ENCODE measurements around the gene YAF2.
"Not testable (repeated sequence)": the region's sequence is repeated elsewhere in the genome, so short reads cannot be mapped to it uniquely, and the experiment has no call there.

The YAF2 gene

GRCh38 chr12:42252645-42253044 is 14.6 kb upstream of the YAF2 start:
- DNase-seq = not testable (repeated sequence)

GRCh38 chr12:42249033-42249432 is 11.0 kb upstream of the YAF2 start:
- DNase-seq = not testable (repeated sequence)

GRCh38 chr12:42240131-42240750 is 2.2 kb upstream of the YAF2 start:
- DNase-seq = no peak

GRCh38 chr12:42237853-42238239 is 202 bp downstream of the YAF2 start:
- no peak for DNase-seq

- DNase-seq = peak; percentile 91
Measured at GRCh38 chr12:42237052-42237852, 796 bp downstream of the YAF2 start.

GRCh38 chr12:42236017-42236416 is 2.0 kb downstream of the YAF2 start:
- DNase-seq = no peak

- no peak for DNase-seq
Measured at GRCh38 chr12:42235426-42235825, 2.6 kb downstream of the YAF2 start.

GRCh38 chr12:42234970-42235369 is 3.1 kb downstream of the YAF2 start:
- DNase-seq = no peak

GRCh38 chr12:42227525-42227924 is 10.5 kb downstream of the YAF2 start:
- not testable (repeated sequence) for DNase-seq

GRCh38 chr12:42224501-42224900 is 13.5 kb downstream of the YAF2 start:
- not testable (repeated sequence) for DNase-seq

- DNase-seq = no peak
Measured at GRCh38 chr12:42222724-42223123, 15.3 kb downstream of the YAF2 start.

GRCh38 chr12:42221726-42222125 is 16.3 kb downstream of the YAF2 start:
- DNase-seq = no peak

- no peak for DNase-seq
Measured at GRCh38 chr12:42217656-42218055, 20.4 kb downstream of the YAF2 start.

GRCh38 chr12:42216737-42217136 is 21.3 kb downstream of the YAF2 start:
- DNase-seq = no peak

GRCh38 chr12:42215759-42216158 is 22.3 kb downstream of the YAF2 start:
- not testable (repeated sequence) for DNase-seq

- DNase-seq = no peak
Measured at GRCh38 chr12:42213954-42214426, 24.1 kb downstream of the YAF2 start.

- DNase-seq = peak; percentile 28
Measured at GRCh38 chr12:42213023-42213422, 25.0 kb downstream of the YAF2 start.

GRCh38 chr12:42208574-42208973 is 29.5 kb downstream of the YAF2 start:
- no peak for DNase-seq

- no peak for DNase-seq
Measured at GRCh38 chr12:42204819-42205218, 33.2 kb downstream of the YAF2 start.

- no peak for DNase-seq
Measured at GRCh38 chr12:42204362-42204761, 33.7 kb downstream of the YAF2 start.

GRCh38 chr12:42201063-42201462 is 37.0 kb downstream of the YAF2 start:
- DNase-seq = no peak

- no peak for DNase-seq
Measured at GRCh38 chr12:42199007-42199406, 39.0 kb downstream of the YAF2 start.

- no peak for DNase-seq
Measured at GRCh38 chr12:42196723-42197603, 41.1 kb downstream of the YAF2 start.
